ENCODE results near the gene JARID2. TPM values are rescaled to one million over a fixed set of nuclear protein-coding genes. Genes with fewer than 3 reads are reported as not detected.

Gene JARID2
- total RNA-seq, 3 donors from 2014 or later, result 10.6 to 11.8 (median 11.4) TPM

DNA sequence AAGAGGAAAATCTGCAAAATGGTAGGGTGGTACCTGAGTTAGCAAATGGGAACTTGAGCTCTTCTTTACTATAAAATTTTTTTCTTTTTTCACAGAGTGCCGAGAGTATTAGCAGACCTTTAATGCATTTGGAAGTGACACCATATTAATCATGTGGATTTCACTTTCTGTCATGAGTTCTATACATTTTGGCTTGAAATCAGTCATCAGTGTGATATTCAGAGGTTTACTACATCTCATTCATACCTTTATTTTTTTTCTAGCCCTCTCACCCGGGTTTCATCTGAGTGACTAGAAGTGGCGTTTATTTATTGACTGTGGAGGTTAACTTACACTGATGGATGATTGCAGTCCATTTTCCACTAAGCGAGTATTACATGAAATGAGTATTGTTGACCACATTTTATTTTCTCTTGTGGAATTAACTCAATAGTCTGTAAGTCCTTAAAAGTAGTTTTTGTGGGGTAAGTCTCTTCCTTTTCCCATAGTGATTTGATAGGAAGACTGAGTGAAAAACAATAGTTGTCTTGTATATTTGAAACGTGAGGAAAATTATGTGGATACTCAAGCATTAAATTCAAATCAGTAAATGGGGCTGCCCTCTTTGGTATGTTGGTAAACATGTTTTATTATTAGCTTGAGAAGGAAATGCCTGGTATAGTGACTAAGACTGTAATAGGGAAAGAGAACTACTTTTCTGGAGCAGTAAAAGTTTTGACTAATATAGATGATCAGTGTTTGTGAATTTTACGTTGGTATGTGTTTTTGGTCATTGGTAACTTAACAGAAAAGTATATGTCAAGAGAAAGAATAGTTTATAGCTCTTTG is 55.5 kb downstream of the JARID2 start:
- TF ChIP-seq, protein P1, sequence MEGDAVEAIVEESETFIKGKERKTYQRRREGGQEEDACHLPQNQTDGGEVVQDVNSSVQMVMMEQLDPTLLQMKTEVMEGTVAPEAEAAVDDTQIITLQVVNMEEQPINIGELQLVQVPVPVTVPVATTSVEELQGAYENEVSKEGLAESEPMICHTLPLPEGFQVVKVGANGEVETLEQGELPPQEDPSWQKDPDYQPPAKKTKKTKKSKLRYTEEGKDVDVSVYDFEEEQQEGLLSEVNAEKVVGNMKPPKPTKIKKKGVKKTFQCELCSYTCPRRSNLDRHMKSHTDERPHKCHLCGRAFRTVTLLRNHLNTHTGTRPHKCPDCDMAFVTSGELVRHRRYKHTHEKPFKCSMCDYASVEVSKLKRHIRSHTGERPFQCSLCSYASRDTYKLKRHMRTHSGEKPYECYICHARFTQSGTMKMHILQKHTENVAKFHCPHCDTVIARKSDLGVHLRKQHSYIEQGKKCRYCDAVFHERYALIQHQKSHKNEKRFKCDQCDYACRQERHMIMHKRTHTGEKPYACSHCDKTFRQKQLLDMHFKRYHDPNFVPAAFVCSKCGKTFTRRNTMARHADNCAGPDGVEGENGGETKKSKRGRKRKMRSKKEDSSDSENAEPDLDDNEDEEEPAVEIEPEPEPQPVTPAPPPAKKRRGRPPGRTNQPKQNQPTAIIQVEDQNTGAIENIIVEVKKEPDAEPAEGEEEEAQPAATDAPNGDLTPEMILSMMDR (IDR thresholded peaks at IDR 0.05), result no peak
- peaks cover 23% of the 10 kb centered on the region for H3K4me1 ChIP-seq (ENCODE audit: low read depth)
- no peak for ATAC-seq

DNA sequence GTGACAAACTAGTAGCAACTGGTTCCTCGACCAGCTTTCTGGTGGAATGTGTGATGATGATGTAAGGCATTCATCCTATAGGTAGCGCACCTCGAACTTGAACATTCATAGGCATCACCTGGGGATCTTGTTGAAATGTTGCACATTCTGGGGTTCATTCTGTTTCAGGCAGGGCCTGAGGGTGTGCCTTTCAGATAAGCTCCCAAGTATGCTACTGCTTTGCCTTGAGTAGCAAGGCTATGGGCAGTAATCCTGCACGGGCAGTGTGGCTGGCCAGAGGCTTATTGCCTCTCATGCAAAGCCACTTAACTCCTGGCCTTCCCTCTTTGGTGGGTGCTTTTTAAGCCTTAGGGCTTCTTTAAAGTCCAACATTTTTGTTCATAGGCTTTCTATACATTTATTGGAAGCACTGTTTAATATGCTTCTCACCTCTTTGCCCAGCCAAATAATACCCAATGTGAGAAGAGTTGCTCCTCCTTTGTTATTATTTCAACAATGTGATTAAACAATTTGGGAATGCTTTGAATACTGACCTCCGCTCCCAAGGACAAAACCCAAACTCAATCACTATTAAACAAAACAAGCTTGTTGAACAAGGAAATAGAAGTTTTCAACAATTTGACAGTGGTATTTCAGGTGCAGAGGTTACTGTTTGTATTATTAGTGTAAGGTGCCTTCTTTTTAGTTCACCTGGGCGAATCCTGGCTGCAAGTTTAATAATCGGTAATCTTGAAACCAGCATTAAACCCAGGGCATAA is 57.5 kb downstream of the JARID2 start:
- ATAC-seq (no peak), DNase-seq (no peak)
- intact Hi-C loops (cut with DNase I, micrococcal nuclease), result no loop called here
- H3K4me1 ChIP-seq (ENCODE audit: low read depth), result peaks cover 21% of the 10 kb centered on the region
- no peaks in the 10 kb centered on the region for H3K9me3 ChIP-seq
- H3K36me3 ChIP-seq (ENCODE audit: low read depth), result no peaks in the 10 kb centered on the region
- no peak overlapping the region for H3K4me3 ChIP-seq
- TF ChIP-seq, protein P1 (IDR thresholded peaks at IDR 0.05), result no peak

More for the DNA sequence above, 55.5 kb downstream of the JARID2 start:
- intact Hi-C loops (cut with DNase I, micrococcal nuclease), result no loop called here
- Histone ChIP-seq H3K36me3 (ENCODE audit: low read depth) (no peaks in the 10 kb centered on the region), H3K9me3 (no peaks in the 10 kb centered on the region), H3K4me3 (no peak overlapping the region)
- DNase-seq, result no peak

DNA sequence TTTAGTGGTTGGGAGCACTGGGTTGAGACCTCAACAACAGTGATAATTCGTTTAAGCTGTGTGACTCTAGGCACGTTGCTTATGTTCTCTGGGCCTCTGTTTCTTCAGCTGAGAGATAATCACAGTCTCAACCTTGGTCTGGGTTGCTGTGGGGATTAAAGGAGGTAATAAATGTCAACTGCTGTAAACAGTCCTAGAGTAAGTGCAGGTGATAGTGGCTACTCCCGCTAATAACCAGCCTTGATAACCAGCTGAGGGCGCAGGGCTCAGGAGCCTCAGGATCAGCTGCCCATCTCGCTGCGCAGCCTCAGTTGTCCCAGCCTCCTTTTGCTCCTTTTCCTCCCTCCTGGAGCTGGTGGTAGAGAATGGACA is 58.0 kb downstream of the JARID2 start:
- DNase-seq, result no peak
- Histone ChIP-seq H3K4me3 (no peak overlapping the region), H3K9me3 (no peaks in the 10 kb centered on the region), H3K36me3 (ENCODE audit: low read depth) (no peaks in the 10 kb centered on the region), H3K4me1 (ENCODE audit: low read depth) (peaks cover 16% of the 10 kb centered on the region)
- TF ChIP-seq, protein P1 (IDR thresholded peaks at IDR 0.05), result no peak
- intact Hi-C loops (cut with DNase I, micrococcal nuclease), result no loop called here
- ATAC-seq, result no peak

DNA sequence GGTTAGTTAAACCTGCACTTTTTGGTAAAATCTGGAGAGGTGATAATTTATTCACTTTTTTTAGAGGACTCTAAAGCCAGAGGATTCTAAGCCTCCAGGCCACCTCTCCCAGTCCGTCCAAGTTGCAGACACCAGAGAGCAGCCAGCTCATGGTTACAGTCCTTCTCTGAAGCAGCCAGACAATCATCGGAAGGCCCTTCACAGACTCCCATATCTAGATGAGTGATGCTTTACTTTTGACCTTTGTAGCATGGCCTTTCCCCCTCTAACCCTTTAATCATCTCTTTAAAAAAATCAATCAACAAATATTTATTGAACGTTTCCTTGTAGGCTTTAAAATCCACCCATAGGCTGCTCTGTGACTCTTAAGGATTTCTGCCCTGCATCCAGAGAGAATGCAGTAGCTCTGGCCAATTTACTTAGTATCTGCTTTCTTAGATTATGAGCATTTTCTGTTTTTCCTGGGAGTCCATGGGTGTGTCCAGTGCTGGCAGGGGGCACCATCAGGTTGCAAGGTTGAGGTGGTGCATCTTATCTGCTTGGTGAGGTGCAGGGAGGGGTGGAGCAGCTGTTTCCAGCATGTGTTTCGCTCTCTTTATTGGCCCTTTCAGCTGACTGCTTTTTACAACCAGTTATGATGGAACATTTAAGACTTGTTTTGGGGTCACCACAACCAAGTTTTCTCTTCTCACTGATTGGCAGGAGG is 58.6 kb downstream of the JARID2 start:
- H3K4me1 ChIP-seq (ENCODE audit: low read depth), result peaks cover 14% of the 10 kb centered on the region
- intact Hi-C loops (cut with DNase I, micrococcal nuclease), result no loop called here
- no peaks in the 10 kb centered on the region for H3K36me3 ChIP-seq (ENCODE audit: low read depth)
- ATAC-seq, result peak; percentile 42
- TF ChIP-seq, protein P1 (IDR thresholded peaks at IDR 0.05), result no peak
- no peak for DNase-seq
- no peaks in the 10 kb centered on the region for H3K9me3 ChIP-seq
- no peak overlapping the region for H3K4me3 ChIP-seq

DNA sequence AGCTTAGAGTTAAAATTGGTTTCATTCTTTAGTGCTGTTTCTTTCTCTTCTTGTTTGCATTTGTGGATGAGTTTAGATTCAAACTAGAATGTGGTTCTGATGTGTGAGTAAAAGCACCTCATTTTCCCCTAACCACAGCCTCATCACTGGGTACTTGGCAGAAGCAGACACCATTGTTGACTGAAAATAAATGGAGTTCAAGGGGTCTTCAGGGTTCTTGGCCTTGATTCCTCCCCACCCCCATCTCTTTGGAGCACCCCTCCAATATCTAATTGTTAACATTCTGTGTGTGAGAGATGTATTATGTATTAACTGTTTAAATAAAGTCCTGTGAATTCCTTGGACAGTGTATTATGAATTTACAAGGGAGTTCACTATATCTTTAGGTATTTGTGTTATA is 59.6 kb downstream of the JARID2 start:
- no peak for ATAC-seq
- no peaks in the 10 kb centered on the region for H3K36me3 ChIP-seq (ENCODE audit: low read depth)
- H3K4me1 ChIP-seq (ENCODE audit: low read depth), result peaks cover 21% of the 10 kb centered on the region
- H3K4me3 ChIP-seq, result no peak overlapping the region
- intact Hi-C loops (cut with DNase I, micrococcal nuclease), result no loop called here
- no peak for DNase-seq
- no peaks in the 10 kb centered on the region for H3K9me3 ChIP-seq
- TF ChIP-seq, protein P1 (IDR thresholded peaks at IDR 0.05), result no peak

All from mucosa of descending colon (tissue), 3 donors.